ENCODE data around the gene HES3. TPM values are rescaled to one million over a fixed set of nuclear protein-coding genes. Genes with fewer than 3 reads are reported as not detected.
A peak's percentile ranks its signal among the peaks of the same experiment; 100 is the strongest.

Gene HES3
- total and polyA plus RNA-seq, 2 donors (not counting 1 experiment from before 2014, with no cell fraction given): not detected

DNA sequence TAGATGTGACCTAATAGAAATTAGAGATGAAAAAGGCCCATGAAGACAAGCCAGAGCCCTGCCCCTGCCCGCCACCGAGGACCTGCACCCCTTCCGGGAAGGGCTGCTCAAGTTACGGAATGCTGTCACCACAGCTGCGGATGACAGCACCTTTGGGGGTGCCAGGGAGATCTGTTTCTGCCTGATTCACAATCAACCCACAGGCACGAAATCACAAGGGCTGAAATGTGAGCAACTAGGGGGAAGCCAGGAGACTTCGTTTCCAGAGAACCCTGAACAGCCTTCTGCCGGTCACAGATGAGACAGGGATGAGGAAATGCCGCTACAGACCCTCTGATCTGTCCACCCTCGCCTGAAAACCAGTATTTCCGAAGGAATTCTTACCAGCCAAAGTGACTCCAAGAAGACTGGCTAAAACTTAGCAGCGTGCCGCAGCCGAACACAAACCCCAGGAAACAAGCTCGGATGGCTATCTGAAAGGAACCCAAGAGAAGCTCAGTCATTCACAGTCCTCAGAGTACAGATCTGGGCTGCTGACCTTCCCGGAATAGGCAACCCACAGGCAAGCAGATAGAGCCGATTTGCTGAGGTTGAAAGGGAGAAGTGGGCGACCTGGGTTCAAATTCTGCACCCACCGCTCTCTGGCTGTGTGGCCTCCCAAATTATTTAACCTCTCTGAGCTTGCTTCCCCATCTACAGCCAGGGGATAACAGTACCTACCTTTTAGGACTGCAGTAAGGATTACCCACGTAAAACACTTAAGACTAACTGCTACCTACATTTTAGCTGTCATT, 9.3 kb upstream of the HES3 start:
- H3K36me3 ChIP-seq (replicated peaks in 1 of 2; ENCODE audit: control extremely low read depth in 1 of 2, control insufficient read depth in 1 of 2, extremely low read depth in 1 of 2, insufficient read depth in 2 of 2, low read length in 1 of 2): peaks cover 5 to 23% of the 10 kb centered on the region in 2 experiments
- WGBS (ENCODE audit: insufficient coverage): 79% methylated on average over 15 of the region's 20 CpGs
- TF ChIP-seq, protein P1, sequence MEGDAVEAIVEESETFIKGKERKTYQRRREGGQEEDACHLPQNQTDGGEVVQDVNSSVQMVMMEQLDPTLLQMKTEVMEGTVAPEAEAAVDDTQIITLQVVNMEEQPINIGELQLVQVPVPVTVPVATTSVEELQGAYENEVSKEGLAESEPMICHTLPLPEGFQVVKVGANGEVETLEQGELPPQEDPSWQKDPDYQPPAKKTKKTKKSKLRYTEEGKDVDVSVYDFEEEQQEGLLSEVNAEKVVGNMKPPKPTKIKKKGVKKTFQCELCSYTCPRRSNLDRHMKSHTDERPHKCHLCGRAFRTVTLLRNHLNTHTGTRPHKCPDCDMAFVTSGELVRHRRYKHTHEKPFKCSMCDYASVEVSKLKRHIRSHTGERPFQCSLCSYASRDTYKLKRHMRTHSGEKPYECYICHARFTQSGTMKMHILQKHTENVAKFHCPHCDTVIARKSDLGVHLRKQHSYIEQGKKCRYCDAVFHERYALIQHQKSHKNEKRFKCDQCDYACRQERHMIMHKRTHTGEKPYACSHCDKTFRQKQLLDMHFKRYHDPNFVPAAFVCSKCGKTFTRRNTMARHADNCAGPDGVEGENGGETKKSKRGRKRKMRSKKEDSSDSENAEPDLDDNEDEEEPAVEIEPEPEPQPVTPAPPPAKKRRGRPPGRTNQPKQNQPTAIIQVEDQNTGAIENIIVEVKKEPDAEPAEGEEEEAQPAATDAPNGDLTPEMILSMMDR (IDR thresholded peaks at IDR 0.05): no peak
- no peak for TF ChIP-seq EZH2 (IDR thresholded peaks at IDR 0.05; ENCODE audit: borderline replicate concordance, insufficient read depth, low read depth, low read length, poor library complexity, severe bottlenecking)
- H3K27me3 Mint-ChIP-seq: peaks cover 10% of the 10 kb centered on the region
- H3K4me3 ChIP-seq (ENCODE audit: control extremely low read depth in 1 of 5, extremely low read depth in 1 of 5, insufficient read depth in 1 of 5, low read depth in 2 of 5, low read length in 4 of 5): peak overlapping the region in 4 of 5 experiments; percentile 47 to 84 (median 65)
- ChIA-PET CTCF (interaction anchor here (0.9 to 1.3 kb wide), 4 partner anchors 10 to 35 kb away, joined by 3 to 6 read pairs (median 3); partner anchors contain the start of gene RPL22), POLR2A (interaction anchor here (0.6 to 0.9 kb wide), 2 partner anchors 29 to 550 kb away, joined by 3 to 4 read pairs; partner anchors contain the start of gene CAMTA1)
- H3K79me2 ChIP-seq (ENCODE audit: control insufficient read depth, insufficient read depth, low read length): peaks cover 11% of the 10 kb centered on the region
- no peaks in the 10 kb centered on the region for H3K9me3 Mint-ChIP-seq (ENCODE audit: insufficient read depth)
- peaks cover 10% of the 10 kb centered on the region for H3K4me1 Mint-ChIP-seq
- H3K4me1 ChIP-seq (ENCODE audit: control insufficient read depth in 2 of 2, insufficient read depth in 2 of 2, low read length in 2 of 2): peaks cover 9 to 15% of the 10 kb centered on the region in 2 donors
- peak overlapping the region; percentile 71 for H3K27ac Mint-ChIP-seq
- peak overlapping the region; percentile 76 for H2AFZ ChIP-seq (ENCODE audit: insufficient read depth, low read depth, low read length, poor library complexity, severe bottlenecking)
- peak overlapping the region; percentile 96 for H3K4me2 ChIP-seq (replicated peaks; ENCODE audit: low read depth, low read length, poor library complexity, severe bottlenecking)
- DNase-seq (no peak), ATAC-seq (ENCODE audit: low read depth) (no peak)
- H4K20me1 ChIP-seq (ENCODE audit: control insufficient read depth, insufficient read depth, low read length, poor library complexity, severe bottlenecking): no peaks in the 10 kb centered on the region
- H3K9ac ChIP-seq (ENCODE audit: low read length): peak overlapping the region; percentile 82
- peak overlapping the region; percentile 89 for H3K4me3 Mint-ChIP-seq
- H3K27me3 ChIP-seq (replicated peaks in 1 of 4; ENCODE audit: control extremely low read depth in 1 of 4, control insufficient read depth in 3 of 4, insufficient read depth in 4 of 4, low read length in 3 of 4): peaks cover 0 to 12% (median 6%) of the 10 kb centered on the region in 4 experiments
- no peak overlapping the region for H3K27ac ChIP-seq (ENCODE audit: low read length in 2 of 2)
- intact Hi-C loops (cut with micrococcal nuclease): loop anchor here (1.0 to 5.0 kb wide), 2 partner anchors 35 to 468 kb away; partner anchors contain the start of genes DNAJC11 and RPL22
- no peaks in the 10 kb centered on the region for H3K9me3 ChIP-seq (ENCODE audit: control extremely low read depth in 1 of 3, control insufficient read depth in 2 of 3, insufficient read depth in 1 of 3, low read length in 2 of 3)
